ENCODE measurements around the gene HECTD1.
"Not testable (repeated sequence)": the region's sequence is repeated elsewhere in the genome, so short reads cannot be mapped to it uniquely, and the experiment has no call there.

Gene HECTD1

DNA sequence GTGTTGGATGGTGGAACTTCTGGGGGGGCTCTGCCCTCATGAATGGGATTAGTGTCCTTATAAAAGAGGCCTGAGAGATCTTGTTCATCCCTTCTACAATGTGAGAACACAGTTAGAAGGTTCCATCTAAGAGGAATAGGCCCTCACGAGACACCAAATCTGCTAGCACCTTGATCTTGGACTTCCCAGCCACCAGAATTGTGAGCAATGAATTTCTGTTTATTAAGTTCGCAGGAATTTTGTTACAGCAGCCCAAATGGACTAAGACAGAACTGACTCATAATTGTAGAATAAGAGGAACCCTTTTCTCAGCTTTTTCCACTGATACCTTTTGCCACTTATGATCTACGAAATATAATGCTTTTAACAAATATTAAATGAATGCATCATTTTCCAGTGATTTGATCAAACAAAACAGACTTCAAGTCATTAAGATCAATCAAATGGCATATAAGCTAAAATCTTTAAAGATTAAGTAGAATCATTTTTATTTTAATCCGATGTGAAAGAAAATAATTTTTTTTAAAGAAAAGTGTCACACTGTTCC is 68.2 kb downstream of the HECTD1 start:
- no peak for DNase-seq

DNA sequence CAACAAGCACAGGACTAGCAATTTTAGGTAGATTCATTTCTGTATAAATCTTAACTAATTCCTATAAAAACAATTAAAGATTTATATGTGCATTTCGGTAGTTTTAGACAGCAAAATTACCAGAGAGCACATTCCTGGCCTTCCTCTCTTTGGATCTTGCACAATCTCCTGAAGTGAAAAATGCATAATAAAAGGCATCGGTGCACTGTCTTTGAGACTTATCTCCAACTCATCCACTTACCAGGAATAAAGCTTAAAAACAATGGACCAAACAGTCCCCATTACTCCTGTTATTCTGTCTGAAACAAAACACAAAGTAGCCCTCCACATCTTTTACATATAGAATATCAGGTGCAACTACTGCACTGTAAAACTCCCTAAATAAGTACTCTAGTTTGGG is 69.3 kb downstream of the HECTD1 start:
- no peak for DNase-seq

DNA sequence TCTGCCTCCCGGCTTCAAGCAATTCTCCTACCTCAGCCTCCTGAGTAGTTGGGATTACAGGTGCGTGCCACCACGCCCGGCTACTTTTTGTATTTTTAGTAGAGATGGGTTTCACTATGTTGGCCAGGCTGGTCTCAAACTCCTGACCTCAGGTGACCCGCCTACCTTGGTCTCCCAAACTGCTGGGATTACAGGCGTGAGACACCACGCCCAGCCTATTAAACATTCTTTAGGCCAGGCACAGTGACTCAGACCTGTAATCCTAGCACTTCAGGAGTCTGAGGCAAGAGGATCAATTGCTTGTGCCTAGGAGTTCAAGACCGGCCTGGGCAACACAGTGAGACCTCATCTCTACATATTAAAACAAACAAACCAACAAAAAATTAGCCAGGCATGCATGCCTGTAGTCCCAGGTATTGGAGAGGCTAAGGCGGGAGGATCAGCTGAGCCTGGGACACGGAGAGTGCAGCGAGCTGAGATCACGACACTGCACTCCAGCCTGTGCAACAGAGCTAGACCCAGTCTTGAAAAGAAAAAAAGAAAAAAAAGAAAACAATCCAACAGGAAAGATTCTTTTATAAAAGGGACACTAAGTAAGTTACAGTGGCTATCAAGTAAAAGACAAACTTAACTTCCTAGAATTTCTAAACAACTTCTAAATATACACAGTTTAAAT is 70.2 kb downstream of the HECTD1 start:
- no peak for DNase-seq

DNA sequence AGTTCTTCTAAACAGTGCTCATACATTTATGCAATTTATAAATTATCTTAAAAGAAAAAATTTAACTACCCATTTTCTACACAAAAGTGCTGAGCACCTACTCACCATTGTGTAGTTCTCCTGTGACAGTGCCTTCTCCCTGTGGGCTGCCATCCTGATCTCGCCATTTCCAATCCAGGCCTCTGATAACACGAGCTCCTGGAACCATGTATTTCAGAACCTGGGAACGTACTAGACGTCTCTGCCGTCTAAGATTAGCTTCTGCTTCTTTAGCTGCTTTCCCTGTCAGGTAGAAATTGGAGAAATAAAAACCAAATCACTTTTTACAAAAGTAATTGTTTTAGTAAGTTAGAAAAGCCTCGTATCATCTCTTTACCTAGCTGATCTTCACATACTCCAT is 74.5 kb downstream of the HECTD1 start:
- no peak for DNase-seq

DNA sequence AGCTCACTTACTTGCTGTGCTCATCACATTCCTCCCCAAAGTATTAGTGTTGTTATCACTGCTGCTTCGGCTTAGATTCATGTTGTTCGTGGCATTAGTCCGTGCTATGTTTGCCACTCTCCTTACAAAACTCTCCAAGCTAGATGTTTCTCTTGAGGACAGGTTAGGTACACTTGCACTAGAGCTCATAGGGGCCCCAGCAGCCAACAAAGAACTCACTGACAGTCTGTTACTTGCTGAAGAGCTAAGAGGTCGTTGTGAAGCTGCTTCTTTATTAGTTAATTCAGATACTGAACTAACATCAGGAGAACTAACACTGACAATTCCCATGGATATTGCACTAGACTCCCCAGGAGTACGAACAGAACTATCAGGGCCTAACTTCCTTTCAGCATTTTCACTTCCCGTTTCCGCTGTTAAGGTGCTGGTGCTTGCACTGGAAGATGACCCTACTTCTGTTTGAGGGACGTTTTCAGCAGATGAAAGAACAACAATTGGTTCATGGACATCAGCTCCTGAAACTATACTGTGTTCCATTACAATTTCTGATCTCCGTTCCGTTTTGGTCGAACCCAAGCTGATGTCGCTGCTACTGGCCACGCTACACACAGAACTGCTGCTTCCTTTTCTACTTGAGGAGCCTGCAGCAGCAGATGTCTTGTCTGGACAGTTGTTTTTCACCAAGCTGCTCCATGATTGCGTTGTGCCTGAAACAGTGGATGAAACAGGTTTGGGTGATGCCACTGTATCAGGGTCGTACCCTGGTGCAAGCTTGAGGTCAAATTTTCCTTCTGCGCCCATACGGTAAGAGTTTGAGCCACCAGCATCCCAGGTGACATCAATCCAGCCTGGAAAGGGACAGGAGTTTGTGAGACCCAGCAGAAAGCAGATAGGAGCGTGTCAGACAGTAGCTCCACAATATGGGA is 78.7 kb downstream of the HECTD1 start:
- DNase-seq: no peak

DNA sequence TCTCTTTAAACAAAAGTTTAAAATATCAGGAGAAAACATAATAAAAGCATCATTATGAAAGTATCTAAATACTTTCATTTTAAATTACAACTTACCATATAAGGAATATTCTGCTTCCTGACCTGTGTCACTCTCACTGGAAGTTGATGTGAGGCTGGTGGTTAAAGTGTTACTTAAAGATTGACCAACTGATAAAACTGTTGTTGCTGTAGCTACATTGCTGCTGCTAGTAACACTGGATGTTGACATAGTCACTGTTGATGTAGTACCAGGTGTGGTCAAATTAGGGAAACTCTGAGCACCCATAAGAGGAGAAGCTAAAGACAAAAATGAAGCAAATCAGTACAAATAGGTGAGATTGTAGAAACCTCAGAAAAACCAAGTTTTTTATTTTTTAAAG is 79.9 kb downstream of the HECTD1 start:
- no peak for DNase-seq

DNA sequence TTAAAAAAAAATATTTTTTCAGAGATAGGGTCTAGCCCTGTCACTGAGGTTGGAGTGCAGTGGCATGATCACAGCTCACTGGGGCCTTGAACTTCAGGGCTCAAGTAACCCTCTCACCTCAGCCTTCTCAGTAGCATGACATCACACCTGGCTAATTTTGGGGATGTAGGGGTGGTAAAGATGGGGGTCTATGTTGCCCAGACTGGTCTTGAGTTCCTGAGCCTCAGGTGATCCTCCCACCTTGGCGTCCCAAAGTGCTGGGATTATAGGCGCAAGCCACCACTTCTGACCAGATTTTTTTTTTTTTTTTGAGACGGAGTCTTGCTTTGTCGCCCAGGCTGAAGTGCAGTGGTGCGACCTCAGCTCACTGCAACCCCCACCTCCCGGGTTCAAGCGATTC is 80.9 kb downstream of the HECTD1 start:
- DNase-seq: no peak

DNA sequence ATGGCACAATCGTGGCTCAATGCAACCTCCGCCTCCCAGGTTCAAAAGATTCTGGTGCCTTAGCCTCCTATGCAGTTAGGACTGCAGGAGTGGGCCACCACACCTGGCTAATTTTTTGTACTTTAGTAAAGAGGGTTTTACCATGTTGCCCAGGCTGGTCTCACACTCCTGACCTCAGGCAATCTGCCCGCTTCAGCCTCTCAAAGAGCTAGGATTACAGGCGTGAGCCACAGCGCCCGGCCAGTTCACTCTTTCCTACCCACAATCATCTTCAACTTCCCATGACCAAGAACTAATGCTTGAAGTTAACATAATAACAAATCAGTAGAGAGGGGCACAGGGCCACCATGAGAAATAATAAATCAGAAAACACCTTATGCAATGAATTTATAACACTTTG is 82.4 kb downstream of the HECTD1 start:
- no peak for DNase-seq

DNA sequence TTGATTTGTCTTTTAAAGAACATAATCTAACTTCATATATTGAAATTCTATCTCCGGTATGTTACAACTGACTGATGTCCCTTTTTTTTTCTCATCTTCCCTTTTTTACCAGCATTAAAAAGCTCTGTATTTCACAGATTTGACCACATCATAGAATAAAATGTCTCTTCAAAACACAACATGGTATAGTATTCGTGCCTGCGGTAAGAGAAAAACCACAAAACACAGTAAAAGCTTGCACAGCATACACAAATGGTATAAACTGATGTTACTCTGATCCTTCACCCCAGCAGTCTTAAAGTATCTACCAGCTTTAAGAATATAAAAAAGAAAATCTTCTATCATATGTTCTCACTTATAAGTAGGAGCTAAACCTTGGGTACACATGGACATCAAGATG is 83.4 kb downstream of the HECTD1 start:
- DNase-seq: no peak

DNA sequence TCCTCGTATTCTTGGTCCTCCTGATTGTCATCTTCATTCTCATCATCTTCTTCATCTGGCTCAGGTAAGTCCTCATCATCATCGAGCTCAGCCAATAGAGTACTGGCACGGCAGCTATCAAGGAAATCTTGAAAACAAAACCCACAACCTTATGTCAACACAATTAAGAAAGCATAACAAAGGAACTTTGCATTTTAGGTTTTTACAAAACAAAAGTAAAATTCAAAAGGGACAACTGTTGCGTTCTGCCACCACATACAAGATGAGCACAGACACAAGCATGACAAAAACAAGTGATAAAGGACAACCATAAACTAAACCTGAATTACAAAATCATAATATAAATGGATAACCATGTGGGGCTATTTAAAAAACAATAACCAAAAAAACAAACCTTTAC is 84.7 kb downstream of the HECTD1 start:
- no peak for DNase-seq

DNA sequence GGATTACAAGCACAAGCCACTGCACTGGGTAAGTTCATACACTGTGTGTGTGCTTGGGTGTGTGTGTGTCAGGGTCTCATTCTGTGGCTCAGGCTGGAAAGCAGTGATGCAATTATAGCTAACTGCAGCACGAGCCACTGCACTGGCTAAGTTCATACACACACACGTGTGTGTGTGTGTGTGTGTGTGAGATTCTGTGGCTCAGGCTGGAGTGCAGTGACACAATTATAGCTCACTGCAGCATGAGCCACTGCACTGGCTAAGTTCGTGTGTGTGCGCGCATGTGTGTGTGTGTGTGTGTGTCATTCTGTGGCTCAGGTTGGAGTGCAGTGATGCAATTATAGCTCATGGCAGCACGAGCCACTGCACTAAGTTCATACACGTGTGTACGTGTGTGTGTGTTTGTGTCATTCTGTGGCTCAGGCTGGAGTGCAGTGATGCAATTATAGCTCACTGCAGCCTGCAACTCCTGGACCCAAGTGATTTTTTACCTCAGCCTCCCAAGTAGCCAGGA is 85.4 kb downstream of the HECTD1 start:
- no peak for DNase-seq

DNA sequence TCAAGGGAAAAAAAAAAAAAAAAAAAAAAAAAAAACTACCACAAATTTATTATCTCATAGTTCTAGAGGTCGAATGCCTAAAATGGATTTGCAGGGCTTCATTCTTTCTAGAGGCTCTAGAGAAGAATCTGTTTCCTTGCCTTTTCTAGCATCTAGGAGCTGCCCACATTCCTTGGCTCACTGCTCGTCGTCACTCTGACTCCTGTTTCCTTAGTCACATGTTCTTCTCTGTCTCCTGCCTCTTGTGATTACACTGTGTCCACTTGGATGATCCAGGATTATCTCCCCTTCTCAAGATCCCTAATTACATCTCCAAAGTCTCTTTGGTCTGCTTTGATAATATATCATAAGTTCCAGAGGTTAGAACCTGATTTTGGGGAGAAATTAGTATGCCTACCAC is 88.7 kb downstream of the HECTD1 start:
- DNase-seq: no peak

DNA sequence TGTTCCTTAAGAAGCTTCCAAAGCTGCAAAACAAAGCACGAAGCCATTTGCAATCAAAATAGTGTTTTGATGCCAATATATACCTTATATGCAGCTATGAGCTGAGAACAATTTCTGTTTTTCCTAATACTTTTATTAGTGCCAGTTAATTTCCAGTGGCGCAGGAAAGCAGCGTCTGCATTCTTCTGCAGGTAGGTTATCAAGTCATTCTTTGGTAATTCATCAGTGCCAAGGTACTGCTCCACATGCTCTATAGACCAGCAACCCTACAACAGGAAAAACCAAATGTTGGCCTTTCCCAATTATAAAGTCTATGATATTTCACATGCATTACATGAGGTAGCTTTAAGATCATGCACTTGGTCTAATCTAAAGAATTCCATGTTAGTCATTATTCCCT is 93.8 kb downstream of the HECTD1 start:
- no peak for DNase-seq

DNA sequence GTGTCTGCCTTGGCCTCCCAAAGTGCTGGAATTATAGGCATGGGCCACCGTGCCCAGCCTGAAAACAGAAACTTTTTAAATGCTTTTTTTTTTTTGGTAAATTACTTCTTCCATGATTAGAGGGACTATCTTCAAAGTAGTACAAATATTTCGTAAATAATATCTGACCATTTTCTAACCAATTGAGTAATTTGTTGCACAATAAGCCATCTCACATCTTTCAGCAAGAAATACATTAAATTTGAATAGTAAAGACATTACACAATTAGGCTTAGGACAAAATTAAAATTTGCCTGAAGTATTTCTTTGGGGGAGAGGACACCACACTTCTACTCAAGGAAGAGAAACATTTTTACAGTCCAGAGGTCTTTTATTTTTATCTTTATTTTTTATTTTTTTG is 96.7 kb downstream of the HECTD1 start:
- DNase-seq: no peak

DNA sequence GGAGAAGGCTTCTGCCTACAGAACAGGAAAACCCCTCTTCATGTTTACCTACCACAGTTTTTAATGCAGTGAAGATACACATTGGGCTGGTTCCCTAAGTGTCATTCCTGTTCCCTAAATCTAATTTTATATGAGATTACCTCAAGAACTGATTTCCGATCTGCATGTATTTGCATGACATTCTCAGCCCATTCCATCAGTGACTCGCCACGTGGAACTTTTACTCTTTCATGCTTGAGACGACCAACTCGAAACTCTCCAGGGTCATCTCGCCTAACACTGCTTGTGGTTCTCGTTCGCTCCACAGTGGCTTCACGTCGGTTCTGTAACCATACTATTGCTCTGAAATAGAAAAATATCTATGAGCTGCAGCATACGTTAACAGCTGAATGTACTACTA is 98.3 kb downstream of the HECTD1 start:
- no peak for DNase-seq

DNA sequence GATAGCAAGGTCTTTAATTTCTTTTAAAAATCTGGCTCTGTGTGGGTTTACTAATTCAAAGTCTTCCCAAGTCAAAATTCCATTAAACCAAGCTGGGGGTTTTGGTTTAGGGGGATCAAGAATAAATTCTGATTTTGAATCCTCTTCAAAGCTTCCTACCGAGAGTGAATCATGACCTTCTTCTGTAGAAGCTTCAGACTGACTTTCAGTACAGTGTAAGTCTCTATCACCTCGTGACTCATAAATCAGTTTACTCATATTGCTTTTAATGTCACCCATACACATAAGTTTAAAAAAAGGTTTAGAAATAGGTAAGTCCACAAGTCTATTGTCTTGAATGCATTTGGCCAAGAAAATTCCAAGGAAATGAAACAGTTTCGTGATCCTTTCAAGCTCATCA is 100.8 kb downstream of the HECTD1 start:
- DNase-seq: no peak

DNA sequence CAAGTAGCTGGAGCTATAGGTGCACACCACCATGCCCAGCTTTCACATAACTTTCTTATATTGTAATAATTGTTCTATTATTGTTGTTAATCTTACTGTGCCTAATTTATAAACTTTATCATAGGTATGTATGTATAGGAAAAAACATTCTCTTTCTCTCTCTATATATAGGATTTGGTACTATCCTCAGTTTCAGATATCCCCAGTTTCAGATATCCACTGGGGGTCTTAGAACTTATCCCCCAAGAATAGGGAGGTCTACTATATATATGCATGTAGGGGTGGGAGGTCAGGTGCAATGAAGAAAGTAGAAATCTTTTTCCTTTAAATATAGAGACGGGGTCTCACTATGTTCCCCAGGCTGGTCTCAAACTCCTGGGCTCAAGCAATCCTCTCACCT is 110.5 kb downstream of the HECTD1 start:
- no peak for DNase-seq

DNA sequence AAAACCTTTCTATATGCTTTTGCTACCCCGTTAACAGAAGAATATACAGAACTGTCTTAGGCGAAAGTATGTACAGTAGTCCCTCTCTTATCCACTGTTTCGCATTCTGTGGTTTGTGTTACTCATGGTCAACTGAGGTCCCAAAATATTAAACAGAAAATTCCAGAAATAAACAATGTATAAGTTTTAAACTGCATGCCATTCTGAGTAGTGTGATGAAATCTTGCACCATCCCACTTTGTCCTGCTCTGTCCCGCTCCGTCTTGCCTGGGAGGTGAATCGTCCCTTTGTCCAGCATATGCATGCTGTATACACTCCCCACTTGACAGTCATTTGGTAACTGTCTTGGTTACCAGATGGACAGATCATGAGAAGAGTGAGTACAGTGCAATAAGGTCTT is 111.3 kb downstream of the HECTD1 start:
- no peak for DNase-seq

DNA sequence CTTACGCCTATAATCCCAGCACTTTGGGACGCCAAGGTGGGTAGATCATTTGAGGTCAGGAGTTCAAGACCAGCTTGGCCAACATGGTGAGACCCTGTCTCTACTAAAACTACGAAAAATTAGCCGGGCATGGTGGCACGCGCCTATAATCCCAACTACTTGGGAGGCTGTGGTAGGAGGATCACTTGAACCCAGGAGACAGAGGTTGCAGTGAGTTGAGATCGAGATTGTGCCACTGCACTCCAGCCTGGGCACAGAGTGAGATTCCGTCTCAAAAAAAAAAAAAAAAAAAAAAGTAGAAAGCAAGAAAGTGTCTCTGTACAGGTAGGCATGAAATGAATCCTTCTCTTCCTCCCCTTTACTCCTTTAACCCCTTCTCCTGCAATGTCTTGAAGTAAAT is 111.8 kb downstream of the HECTD1 start:
- not testable (repeated sequence) for DNase-seq

DNA sequence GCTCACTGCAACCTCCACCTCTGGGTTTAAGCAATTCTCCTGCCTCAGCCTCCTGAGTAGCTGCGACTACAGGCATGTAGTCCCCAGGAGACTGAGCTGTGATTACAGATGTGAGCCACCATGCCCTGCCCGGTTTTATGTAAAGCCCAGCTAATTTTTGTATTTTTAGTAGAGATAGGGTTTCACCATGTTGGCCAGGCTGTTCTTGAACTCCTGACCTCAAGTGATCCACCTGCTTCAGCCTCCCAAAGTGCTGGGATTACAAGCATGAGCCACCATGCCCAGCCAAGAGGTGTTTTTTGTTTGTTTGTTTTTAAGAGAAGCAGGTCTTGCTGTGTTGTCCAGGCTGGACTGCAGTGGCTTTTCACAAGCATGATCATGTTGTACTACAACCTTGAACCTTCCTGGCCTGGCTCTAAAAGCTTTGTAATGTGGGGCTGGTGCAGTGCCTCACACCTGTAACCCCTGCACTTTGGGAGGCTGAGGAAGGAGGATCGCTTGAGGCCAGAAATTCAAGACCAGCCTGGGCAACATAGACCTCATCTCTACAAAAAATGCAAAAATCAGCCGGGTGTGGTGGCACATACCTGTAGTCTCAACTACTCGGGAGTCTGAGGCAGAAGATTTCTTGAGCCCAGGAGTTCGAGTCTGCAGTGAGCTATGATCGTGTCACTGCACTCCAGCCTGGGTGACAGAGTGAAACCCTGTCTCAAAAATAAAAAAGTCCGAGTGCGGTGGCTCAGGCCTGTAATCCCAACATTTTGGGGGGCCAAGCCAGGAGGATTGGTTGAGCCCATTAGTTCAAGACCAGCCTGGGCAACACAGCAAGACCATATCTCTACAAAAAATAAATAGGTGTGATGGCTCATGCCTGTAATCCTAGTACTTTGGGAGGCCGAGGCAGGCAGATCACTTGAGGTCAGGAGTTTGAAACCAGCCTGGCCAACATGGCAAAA is 113.4 kb downstream of the HECTD1 start:
- not testable (repeated sequence) for DNase-seq

DNA sequence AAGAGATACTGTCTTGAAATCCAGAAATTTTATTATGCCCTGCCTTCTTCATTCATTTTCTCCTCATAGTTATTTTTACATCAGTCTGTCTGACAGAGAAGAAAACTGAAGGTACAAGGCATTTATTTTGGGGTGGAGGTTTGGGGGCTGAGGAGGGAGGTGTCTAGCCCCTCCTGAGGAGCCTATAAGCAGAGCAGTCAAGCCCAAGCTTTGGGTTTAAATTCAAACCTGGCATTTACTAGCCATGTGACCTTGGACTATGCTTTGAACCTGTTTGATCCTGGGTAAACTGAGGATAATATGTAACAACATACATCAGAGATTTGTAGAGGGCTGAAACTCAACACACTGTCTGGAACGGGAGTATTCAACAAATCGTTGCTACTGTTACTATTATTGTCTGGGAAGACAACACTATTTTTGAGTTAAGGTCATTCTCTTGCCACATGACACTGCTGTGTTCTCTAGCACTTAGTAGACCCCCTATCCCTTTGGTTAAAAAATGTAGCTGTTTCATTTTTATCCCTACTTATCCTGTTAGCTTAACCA is 115.4 kb downstream of the HECTD1 start:
- no peak for DNase-seq

Data from DMS79 (cell line).